GM21526 (cell line): ENCODE measurements around the gene UBE2O.

Experiments
- ATAC-seq: cut with Tn5 transposase; IDR thresholded peaks from one replicate; pipeline ENCODE4 v1.9.1; 2021; ENCODE audit warnings: moderate library complexity; ENCODE audit not compliant: unreplicated experiment, low FRiP score

Gene UBE2O

DNA sequence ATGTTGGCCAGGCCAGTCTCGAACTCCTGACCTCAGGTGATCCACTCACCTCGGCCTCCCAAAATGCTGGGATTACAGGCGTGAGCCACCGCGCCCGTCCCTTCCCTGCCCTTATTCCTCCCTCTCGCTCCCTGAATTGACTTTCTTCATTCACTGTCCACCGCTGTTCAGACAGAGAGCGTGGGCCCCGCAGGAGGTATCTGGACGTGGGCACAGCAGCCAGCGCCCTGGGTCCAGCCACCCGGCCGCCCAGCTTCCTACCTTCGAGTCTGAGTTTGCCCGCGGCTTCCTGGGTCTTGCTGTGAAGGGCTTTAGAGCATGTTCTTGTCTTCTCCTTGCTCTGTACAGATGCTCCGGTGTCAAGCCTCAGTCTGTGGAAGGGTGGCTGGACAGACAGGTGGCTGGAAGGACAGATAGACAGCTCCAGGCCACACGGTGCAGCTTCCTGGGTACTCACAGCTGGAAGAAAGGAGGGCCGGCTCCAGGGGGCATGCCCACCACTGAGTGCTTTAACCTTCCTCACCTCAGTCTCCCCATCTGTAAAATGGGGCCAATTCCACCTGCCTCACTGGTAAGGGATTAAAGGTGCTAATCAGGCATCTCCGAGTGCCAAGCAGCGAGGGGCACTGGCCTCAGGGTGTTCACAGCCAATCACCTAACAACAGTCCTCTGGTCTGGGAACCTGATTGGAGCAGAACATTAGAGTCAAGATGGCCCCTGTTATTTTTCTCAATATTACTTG is 34.7 kb upstream of the UBE2O start:
- ATAC-seq: no peak

DNA sequence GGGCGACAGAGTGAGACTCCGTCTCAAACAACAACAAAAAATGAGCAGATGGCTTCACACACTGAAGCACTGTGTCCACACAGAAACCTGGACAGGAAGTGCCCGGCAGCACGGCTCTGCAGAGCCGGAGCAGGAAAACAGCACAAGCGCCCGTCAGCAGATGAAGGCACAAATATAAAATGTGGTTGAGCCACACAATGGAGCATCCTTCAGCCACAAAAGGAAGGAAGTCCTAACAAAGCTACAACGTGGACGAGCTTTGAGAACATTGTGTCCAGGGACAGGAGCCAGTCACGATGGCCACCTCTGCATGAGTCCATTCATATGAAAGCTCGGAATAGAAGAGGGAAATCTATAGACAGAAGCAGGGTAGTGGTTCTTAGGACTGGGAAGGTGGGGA is 32.6 kb upstream of the UBE2O start:
- no peak for ATAC-seq

DNA sequence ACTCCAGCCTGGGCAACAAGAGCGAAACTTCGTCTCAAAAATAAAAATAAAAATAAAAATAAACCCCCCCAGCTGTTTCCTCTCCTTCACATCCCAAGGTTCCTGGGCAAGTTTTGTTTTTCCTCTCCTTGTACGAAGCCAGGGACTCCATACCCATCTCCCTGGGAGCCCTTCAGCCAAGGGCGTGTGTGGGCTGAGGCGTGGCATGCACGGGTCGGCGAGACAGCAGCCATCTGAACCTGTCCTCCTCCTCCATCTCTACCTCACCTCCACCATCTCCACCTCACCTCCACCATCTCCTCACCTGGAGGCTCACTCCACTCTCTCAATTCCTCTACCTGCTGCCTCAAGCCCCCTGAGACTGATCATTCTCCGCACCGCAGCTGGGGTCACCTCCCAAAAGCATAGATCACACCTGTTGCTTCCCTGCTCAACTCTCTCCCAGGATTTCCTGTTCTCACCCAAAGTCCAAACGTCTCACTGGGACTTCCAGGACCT is 31.3 kb upstream of the UBE2O start:
- ATAC-seq: no peak

DNA sequence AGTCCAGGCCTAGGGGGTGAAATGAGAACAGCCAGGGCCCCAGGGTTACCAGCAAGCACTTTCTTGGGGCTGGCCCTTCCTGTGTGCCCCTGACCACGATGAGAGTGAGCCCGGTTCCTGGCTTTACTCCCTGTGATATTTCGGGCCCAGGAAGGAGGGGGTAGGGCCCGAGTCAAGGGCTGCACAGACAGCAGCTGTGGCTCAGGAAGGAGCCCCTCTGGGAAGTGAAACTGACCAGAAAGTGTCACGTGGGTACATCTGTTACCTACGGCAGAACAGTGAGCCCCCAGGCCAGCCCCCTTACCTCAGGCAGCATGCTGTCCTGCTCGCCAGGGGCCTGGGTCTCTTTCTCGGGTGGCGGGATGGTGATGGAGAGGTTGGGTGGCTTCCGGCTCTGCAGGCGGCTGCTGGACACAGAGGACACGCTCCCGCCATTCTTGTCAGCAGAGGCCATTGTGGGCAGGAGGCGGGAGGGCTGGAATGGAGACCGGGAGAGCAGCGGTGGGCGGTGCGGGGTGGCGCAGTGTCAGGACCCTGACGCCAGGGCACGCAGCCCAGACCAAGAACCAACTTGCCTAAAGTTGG is 28.2 kb upstream of the UBE2O start:
- no peak for ATAC-seq

DNA sequence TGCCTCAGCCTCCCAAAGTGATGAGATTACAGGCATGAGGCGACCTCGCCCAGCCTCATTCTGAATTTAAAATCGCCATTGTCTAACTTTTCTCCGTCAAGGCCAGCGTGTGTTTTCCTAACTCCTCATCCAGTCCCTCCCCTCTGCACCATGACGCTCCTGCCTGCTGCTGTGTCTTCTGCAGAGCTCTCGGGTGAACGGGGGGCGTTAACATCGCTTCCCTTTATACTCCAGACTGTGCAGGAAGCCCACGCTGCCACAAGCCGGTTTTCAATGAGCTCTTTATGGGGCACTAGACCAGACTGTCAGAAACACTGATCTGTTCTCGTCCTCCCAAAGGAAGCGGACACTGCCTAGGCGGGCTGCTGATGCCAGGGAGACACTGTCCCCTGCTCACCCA is 27.7 kb upstream of the UBE2O start:
- no peak for ATAC-seq

DNA sequence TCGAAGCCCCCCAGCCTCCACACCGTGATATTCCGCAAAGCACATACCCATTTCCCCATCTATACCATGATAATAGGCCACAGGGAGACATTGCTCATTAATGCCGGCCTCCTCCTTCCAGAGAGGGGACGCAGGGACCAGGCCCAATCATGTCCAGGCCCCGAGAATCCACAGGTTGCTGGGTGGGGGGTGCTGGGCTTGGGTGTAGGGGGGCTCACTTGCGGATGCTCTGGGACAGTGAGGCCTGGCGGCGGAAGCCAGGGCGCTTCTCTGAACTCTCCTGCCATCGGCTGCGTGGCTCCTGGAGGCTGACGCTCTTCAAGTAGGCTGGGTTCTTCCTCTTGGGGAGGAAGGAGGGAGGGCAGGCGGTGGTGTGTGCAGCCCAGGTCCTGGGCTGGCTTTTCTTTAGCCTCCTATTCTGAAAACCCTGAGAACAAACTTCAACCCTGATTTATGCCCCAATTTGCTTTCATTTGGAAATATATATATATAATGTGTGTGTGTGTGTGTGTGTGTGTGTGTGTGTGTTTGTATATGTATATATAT is 26.6 kb upstream of the UBE2O start:
- ATAC-seq: no peak

DNA sequence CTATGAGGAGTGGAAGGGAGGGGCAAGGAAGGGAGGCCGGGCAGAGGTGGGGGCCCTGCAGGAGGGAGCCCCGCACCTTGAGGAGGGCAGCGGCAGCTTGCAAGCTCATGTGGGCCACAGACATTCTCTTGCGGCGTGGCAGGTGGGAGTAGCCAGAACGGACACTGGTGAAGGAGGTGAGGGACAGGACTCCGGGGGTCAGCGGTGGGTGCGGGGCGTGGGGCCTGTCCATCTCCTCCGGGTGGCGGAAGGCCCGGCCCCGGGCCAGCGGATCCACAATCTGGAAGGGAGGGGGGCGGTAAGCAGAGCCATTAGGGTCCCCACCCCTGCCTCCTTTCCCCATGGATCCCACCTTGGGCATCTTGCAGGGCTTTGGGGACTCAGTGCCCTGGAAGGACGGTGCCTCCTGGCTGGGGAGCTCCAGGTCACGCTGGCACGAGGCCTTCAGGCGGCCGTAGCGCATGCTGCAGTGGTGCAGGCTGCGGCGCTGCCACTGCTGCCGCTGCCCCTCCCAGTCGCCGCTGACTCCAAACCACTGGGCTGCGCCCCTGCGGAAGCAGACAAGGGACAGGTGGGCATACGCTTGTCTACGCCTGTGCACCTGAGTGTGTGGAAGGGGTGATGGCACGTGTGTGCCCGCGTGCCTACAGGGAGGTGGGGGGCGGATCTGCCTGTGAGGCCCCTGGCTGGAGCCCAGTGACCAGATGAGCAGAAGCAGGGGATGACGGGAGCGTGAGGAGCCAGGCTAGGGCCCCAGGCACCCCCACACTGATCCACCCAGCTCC is 26.0 kb upstream of the UBE2O start:
- ATAC-seq: no peak

DNA sequence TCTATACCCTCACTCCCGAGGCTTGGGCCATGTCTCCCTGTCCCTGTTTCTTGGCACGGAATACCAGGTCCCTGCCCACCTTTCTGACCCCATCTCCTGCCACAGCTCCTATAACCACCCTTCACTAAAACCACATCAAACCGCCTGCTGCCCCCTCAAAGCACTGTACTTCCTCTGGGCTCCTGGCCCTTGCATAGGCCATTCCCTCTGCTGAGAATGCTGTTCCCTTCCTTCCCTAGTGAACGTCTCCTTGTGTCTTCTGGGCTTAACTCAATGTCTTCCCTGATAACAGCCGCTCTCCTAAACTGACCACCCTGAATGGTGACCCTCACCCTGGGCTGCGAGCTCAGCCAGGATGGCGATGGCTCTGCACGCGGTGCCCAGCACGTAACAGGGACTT is 25.1 kb upstream of the UBE2O start:
- no peak for ATAC-seq

DNA sequence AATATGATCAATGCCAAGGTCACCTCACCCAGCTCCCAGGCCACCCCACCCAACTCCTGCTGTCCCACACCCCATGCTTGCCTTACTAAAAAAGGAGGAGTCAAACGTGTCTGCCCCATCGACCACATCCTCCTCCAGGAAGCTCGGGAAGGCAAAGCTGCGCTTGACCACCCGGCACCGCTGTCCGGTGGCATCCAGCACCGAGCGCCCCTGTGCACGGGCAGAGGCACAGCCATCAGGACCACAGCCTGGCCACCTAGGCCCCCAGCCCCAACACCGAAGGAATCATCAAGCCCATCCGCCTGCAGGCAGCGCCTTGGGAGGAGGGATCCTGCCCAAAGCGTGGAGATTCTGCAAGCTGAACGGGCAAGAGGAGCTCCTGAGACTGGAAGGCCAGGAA is 24.6 kb upstream of the UBE2O start:
- no peak for ATAC-seq

DNA sequence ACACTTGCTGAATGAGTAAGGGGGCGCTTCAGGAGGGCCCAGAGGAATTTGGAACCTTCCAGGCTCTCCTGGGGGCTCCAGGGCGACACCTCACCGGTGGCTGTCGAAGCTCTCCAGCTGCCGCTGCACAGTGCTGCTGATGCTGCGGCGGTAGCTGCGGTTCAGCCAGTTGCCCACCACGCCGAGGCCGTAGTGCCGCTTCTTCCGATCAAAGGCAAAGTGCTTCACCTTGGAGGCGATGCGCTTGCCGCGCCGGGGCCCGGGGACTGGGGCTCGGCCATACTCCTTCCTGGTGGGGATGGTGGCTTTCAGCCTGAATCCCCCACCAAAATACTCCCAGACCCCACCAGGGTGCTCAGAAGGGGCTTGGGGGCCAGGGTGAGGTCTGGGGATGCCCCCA is 23.8 kb upstream of the UBE2O start:
- ATAC-seq: no peak

DNA sequence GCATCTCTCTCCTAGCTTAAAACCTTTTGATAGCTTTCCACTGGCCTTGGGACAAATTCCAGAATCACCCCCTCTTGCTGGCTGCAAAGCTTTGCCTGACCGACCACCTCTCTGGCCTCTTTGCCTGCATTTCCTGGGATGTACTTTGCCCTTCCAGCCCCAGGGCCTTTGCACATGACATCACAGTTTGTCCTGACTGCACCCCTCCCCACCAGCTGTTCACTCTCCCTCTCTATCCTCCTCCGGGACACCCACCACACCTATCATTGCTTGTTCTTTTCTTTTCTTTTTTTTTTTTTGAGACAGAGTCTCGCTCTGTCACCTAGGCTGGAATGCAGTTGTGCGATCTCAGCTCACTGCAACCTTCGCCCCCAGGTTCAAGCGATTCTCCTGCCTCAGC is 22.4 kb upstream of the UBE2O start:
- no peak for ATAC-seq

DNA sequence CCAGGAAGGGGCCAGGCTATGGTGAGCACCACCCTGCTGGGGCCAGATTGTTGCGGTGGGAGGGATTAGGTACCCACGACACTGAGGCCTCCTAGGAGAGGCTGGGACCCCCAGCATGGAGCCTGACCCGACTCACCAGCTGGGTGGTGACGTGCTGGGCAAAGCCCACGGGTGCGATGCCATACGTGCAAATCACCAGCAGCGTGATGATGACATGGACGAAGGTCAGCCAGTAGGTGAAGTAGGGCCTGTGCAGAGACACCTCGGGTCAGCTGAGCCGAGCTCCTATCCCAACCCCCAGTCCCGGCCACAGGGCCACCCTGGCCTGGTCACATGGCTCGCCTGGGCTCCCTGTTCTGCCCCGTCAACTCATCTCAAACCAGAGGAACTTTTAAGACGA is 21.9 kb upstream of the UBE2O start:
- no peak for ATAC-seq

DNA sequence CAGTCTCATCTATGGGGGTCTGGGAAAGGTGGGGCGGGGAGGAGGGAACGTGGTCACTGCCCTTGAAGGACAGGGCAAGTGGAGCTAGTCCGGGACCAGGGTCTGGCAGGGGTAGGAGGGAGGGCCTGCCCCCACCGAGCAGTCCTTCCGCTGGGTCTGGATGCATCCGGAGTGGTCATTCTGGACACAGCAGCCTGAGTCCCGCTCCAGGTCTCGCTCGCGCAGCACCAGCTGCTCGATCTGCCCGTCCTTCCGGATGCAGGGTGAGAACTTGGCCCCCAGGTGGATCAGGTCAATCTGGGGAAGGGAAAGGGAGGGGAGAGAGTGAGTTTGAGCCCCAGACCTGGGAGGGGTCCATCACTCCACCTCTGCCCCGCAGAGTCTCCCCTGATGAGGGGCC is 21.3 kb upstream of the UBE2O start:
- no peak for ATAC-seq

DNA sequence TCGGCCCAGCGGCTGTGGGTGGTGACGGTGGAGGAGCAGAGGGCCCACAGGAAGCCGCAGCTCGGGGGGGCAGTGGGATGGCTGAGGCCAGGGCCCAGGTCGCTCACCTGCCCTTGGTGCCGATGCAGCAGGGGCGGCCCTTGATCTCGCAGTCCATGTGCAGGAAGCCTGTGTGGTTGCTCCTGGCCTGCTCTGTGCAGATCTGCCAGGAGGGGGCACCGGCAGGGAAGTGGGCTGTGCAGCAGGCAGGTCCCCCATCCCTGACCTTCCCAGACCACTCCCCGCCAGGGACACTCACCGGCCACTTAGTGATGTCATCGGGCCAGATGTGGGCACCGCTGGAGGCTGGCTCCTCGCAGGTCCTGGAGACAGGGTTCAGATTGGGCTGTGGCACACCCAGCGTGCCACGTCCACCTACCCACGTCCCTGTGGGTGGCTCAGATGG is 20.6 kb upstream of the UBE2O start:
- no peak for ATAC-seq

DNA sequence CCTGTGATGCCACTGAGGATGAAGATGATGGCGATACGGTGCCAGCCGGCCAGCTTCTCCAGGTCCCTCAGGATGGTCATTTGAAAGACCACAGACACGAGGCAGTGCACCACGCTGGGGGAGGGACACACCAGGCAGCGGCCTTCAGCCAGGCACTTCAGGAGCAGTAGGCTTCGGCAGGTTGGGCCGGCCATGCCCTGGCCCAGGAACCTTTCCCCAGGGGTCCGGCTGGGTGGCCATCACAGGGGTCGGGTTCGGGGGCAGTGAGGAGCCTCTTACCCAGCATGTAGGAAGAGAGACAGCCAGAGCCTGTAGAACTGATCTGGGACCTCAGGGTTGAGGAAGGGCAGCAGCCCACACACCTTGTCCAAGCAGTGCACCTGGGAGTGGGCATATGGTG is 19.8 kb upstream of the UBE2O start:
- ATAC-seq: no peak

DNA sequence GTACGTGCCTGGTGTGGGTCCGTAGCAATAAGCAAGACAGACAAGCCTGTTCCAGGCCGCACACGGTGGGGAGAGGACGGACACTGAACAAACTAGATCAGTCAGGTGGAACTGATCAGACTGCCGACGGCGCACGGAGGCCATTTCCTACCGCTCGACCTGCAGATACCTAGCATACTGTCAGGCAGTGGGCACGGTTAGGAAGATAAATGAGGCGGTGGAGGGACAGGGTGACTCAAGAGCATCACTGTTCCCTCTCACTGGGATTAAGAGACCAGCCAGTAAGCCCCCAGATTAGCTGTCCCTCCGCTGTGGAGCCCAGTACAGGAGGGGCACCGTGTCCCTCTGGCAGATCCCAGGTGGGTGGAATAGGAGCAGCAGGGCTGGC is 19.3 kb upstream of the UBE2O start:
- no peak for ATAC-seq

DNA sequence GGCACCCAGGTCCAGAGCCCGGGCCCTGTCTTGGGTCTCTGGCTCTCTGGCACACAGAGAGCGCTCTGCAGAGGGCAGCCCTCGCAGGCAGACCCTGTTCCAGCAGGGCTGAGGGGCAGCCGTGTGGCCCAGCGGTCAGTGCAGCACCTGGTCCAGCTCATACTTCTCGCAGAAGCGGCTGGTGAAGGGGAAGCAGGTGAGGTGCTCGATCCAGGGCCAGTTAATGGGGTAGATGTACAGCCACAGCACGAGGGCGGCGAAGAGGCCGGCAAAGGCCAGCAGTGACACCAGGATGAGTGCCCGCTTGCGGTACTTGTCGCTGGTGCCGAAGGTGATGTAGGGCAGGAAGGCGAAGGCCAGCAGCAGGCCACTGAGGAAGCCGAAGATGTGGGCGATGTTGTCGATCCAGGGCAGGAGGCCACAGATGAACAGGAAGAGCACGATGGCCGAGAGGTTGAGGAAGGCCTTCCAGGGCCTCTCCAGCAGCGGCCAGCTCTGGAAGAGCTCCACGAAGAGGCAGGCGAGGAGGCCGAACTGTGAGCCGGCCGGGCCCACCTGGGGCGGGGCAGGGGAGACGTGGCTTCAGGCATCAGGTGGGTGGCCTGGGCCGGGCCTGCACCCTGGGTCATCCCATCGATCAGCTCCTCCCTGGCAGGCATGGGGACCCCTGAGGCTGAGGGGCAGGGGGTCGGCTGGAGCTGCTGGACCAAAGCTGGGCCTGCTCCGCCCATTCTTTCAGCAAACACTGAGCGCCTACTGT is 18.7 kb upstream of the UBE2O start:
- no peak for ATAC-seq

DNA sequence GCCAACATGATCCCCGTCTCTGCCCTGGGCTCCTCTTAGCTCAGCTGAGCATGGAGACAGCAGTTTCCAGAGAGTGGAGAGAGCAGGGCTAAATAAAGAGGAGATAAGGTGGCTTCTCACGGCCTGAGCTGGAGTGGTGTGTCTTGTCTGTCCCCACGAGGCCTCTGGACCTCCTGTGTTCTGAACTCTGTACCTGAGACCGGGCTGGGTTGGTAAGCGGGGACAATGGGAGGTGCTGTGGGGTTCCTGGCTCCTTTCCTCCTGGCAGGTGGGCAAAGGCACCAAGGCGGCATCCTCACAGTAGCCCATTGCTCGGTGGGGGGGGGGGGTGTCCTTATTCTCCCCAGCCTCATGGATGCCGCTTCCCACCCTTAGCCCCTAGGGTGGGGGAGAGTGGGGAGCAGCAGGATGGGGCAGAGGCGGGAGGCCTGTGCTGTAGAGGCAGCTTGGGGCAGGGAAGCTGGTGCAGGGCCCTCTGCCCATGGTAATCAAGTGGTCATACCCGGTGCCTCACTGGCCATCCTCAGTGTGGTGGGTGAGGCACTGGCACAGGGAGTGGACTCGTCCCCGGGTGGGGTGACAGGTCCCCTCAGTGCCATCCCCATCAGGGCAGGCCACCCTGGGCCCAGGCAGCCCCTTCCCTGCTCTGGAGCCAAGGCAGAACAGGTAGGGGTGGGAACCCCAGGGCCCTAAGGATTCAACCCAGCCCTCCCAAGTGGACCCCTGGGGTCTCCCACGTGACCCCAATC is 17.2 kb upstream of the UBE2O start:
- ATAC-seq: no peak

DNA sequence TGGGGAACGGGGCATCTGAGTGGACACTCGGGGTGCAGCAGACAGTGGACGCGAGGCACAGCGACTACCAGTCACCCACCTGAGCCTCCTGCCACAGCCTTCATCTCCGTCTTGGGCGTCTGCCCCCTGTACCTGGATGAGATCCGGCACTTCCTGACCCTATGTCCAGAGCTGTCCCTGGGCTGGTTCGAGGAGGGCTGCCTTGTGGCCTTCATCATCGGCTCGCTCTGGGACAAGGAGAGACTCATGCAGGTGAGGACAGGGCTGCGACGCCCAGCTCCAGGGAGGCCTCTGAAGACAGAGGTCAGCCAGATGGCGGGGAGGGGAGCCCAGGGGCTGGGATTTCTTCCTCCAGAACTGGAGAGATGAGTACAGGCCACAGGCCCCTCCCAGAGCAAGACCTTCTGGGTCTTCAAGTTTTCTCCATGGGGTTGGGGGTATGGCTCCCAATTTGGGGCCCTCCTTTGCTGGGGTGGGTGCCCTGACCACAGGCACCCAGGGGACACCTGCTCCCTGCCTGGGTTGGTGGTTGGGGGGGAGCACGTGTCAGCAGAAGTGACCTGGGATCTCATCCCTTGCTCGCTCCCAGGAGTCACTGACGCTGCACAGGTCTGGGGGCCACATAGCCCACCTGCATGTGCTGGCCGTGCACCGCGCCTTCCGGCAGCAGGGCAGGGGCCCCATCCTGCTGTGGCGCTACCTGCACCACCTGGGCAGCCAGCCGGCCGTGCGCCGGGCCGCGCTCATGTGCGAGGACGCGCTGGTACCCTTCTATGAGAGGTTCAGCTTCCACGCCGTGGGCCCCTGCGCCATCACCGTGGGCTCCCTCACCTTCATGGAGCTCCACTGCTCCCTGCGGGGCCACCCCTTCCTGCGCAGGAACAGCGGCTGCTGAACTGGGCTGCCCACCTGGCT is 16.4 kb upstream of the UBE2O start:
- ATAC-seq: no peak
